ENCODE measurements around the gene MLIP.
"Not testable (repeated sequence)": the region's sequence is repeated elsewhere in the genome, so short reads cannot be mapped to it uniquely, and the experiment has no call there.

MLIP gene

DNA sequence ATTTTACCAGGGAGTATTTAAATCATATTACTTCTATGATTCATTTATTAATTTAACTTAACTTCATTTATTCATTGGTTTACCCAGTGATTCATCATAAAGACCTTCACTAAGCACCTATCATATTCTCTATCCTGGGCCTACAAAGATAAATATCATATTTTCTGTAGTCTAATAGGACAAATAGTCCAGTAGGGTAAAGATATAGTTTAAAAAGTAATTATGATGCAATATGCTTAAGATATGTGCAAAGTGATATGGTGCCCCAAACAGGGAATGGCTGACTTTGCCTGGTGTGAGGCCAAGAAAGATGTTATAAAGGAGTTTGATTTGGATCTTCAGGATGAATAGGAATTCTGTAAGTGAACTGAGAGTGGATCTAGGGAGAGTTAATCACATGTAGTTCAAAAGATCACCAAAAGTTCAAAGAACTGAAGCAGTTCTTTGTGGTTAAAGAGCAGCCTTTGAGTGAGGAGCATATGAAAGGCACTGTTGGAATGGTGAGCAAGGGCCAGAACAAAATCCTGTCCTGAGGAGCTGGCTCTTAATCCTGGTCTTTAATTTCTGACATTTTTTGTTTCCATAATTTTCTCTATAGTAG lies 45.5 kb downstream of the MLIP start:
- no peak for DNase-seq

DNA sequence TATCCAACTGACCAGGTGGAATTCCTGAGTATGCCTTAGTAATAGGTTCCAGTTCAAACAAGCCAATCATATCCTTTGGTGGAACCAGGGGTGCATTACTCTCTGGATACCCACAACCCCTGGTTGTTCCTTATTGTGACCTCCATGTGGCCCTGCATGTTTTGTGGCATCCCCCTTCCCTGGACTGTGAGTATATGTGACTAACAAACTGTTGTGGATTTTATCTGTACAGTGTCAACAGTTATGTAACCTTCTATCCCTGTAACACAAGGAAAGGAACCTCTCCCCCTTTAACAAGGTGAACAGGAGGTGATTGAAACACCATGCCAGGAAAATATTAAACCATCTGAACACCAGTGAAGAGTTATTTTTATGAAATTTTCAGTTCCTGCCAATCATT lies 46.2 kb downstream of the MLIP start:
- no peak for DNase-seq

DNA sequence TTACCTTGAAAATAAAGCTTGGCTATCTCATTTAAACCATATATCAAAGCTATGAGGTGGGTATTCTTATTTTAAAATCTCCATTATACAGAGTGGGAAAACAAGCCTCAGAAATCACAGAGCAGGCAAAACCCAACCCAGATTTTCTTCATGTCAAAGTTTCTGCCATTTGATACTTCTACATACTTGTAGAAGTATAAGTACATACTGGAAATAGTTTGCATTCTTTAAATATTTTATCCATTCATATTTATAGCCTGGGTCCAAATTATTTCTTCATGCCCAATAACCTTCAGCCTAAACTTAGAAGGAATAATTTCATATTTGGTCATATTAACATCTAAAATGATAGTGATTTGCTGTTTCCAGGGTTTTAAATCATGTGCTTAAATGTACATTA lies 61.8 kb downstream of the MLIP start:
- DNase-seq = no peak

DNA sequence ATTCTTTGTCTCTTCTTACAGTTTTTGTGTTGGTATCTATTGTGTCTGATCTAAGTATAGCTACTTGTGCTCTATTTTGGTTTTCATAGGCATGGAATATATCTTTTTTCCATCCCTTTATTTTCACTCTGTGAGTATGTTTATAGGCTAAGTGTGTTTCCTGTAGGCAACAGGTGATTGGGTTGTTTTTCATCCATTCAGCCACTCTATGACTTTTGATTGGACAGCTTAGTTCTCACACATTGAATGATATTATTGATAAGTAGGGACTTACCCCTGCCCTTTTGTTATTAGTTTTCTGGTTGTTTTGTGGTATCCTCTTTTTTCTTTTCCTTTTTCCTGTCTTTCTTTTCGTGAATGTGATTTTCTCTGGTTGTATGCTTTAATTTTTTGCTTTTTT lies 67.9 kb downstream of the MLIP start:
- DNase-seq = no peak

DNA sequence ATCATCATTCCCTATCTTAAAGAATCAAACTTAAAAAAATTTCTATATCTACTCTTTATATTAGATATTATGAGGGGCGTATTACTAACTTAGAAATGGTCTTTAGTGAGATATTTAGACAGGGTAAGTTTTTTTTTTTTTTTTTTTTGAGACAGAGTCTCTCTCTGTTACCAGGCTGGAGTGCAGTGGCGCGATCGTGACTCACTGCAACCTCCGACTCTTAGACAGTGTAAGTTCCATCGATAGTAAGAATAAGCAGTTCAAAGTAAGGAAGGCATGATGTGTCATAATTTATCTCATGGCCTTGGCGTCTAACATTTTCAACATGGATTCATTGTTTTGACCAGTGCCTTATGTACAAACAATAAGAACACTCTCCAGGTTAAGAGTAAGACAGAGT lies 72.4 kb downstream of the MLIP start:
- DNase-seq = no peak

DNA sequence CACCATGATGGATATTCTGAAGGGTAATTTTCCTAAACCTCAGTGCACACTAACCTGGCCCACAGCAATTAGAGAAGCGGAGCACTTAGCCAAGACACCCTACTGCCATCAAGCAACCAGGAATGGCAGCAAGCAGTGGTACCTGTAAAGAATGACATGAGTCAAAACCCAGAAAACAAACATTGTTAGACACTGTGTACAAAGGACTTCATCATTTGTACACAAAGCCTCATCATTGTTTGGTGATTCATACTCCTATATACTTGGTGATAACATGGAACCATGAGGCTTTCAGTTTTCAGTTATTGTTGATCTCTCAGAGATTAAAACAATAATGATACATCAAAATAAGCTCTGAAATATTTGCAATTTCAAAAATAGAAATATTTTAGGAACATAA lies 74.6 kb downstream of the MLIP start:
- DNase-seq = no peak

DNA sequence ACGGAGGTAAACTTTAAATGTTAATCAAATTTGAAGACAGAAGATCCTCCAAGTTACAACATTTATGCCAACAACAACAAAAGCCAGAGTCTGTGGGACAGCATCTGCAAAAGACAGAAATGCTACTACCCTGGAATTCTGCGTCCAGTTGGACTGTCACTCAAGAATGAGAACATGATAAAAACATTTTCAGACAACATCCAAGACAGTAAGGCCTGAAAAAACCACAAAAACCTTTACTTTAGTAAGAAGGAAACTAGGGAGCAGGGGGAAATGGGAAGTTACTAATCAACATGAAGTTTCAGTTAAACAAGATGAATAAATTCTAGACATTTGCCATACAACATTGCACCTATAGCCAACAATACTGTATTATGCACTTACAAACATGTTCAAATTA lies 77.6 kb downstream of the MLIP start:
- DNase-seq = no peak

DNA sequence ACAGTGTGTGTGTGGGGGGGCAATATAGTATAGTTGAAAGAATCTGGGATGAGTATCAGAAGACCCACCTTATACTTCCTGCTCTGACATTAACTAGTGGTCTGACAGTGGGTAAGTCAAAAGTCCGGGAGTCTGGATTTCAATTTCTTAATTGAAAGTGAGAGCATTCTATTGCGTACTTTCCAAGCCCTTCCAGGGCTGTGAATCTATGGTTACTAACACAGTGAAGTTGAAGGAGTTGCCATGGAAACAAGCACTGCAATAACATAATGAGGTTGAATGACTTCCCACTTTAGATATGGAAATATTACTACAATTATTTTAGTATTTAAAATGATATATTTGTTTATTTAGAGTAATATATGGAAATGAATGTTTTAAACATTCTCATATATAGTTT lies 80.2 kb downstream of the MLIP start:
- no peak for DNase-seq

DNA sequence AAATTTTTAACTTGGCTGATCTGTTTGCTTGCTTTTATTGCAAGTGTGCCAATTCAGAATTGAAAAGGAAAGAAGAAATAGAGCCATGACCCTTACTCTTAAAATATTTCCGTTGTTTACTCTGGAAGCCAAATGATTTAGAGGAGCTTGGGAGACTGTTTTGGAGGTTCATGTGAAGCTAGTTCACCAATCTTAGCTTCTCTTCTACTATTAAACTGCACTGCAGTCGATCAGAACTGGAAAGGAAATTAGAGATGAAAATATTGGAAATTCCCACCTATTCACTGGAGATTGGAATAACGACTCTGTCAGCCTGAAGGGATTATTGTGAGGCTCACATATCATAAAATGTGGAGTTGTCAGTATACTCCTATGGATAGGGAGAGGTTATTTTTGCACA lies 81.8 kb downstream of the MLIP start:
- DNase-seq = no peak

DNA sequence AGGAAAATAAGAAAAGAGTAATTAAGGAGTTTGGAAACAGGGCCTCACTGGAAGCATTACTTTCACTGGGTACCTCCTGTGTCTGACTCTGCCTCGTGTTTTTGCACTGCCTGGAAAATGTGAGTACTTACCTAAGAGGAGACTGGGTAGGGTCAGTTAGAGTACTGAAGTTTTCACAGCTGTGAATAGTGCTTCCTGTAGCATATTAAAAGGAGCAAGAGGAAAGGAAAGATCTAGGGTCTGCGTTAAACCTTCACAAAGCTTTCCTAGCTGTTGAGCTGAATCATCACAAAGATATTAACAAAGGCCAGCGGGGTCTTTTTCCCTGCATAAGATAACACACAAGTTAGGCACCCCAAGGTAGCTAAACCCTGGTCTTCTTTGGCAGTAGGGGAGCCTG lies 82.3 kb downstream of the MLIP start:
- DNase-seq = no peak

DNA sequence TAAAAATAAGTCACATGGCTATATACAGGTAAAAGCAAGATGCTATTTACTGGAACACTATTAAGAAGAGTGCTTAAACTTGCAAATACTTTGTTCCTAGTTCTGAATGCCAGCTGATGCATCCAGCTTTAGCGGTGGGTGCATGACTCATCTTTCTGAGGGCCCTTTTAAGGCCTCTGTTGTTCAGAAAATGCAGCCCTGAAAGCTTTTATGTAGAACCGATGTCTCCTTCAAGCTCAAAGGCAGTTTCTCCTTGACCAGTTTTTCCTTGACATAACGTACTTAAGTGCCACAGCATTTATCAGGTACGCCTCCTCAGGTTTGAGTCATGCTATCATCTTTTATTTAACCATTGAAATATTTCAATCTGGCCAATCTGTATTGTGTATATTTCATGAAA lies 82.8 kb downstream of the MLIP start:
- DNase-seq = no peak

DNA sequence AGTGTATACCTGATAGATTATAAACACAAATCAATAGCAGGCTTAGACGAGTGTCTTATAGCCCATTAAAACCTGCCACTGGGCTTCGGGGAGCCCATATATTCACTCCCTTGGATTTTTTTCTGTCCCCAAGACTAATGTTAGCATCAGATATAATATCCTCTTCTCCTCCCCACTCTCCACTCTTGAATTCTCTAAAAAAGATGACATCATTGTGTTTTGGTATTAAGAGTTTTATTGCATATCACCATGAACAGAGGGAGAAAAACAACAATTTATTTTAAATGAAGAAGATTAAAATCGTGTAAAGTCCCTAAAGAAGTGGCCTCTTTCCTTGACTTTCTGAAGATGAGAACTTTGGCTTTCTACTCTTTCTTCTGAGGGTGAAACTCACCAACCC lies 84.4 kb downstream of the MLIP start:
- no peak for DNase-seq

DNA sequence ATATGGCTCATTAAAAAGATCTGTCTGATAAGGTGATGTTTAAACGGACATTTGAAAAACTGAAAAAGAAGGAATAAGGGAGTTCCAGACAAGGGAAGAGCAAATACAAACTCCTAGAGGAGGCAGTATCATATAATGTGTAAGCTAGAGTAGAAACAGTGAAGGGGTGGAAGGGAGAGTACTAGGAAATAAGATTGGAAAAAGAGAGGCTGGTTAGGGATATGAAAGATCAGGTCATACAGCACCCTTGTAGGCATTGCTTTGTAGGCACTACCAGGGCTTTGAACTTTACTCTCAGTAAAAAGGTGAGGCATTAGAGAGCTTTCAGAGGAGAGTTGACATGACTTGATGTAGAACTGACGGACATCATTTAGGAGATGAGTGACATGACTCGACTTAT lies 85.7 kb downstream of the MLIP start:
- DNase-seq = no peak

DNA sequence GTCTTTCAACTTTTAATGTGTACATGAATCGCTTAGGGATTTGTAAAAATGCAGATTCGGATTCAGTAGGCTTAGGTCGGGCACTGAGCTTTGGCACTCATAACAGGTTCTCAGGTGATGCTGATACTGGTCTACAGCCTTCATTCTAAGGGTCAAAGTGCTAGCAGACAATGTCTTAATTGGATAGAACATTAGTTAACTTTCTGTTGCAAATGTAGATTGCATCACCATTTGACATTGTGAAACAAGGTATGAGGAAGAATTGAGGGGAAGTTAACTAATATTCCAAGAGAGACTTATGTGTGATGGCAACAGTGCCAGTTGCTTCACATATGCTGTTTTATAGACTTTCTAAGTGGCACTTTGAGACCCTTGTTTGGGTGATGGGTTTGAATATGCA lies 86.9 kb downstream of the MLIP start:
- no peak for DNase-seq

DNA sequence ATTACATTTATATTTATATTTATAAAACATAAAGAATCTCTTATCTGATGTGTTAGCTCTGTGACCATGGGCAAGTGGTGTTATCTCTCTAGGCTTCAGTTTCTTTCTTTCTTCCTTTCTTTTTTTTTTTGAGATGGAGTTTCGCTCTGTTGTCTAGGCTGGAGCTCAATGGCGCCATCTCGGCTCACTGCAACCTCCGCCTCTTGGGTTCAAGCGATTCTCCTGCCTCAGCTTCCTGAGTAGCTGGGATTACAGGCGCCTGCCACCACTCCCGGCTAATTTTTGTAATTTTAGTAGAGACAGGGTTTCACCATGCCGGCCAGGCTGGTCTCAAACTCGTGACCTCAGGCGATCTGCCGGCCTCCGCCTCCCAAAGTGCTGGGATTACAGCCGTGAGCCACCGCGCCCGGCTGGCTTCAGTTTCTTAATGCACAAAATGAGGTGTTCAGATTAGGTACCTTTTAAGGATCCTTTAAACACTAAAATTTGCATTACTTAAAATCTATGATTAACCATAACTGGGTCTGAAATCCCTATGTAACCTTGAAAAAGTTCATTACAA lies 92.3 kb downstream of the MLIP start:
- not testable (repeated sequence) for DNase-seq

DNA sequence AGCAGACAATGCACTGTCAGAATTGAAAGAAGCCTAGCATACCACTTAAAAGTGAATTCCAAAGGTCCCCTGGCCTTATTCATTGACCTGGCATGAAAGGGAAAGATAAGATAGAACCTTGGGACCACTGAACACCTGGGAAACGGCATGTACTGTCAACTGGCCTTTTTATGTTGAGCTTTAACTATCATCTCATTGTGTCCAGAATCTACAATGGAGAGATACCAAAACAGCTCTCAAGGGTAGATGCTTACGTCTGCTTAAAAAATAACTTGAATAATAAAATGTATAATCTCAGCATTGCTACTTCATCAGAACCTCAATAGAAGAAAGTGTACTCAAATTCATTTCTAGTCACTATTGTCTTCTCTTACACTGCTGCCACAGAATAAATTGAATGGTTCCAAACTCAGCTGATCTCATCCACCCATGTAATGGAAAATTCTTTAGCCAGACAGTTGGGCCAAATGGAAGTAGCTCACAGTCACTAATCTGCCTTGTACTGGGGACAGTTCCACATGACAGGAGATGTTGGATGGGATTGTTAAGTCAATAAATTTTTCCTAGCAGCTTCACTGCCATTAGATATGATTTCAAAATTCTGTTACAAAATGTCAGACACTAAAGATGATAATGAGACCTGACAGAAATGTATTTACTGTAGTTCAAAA lies 93.8 kb downstream of the MLIP start:
- DNase-seq = no peak

DNA sequence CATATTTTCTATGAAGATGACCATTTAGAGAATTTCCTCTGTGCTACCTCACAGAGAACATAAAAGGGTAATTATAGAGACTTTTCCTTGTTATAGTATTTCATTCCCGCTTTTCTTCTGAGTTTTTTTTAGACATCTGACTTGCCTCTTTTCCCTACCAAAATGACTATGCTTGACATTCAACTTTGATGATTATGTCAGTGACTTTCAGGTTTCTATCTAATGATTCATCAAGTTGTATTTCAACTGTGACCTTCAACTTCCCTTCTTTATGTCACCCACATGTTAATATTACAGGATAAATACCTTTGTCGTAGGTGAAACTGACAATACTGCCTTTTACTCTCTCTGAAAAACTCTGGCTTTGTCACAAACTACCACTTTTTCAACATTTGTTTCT lies 95.3 kb downstream of the MLIP start:
- no peak for DNase-seq

DNA sequence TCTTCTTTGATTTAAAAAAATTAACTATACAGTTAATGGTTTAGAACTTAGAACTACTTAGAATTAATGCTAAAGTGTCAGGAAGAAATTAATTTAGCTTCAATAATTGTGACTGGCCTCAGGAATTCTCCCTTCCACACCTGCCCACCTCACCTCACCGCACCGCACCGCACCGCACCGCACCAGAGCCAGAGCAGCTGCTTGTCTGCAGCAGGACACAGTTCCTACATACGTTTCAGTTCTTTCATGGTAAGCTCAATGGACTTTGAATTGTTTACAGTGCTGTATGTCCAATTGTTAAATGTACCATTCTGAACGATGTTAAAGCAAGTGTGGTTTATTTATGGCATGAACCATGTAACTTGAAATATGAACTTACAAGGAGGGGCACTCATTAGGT lies 98.7 kb downstream of the MLIP start:
- DNase-seq = not testable (repeated sequence)

DNA sequence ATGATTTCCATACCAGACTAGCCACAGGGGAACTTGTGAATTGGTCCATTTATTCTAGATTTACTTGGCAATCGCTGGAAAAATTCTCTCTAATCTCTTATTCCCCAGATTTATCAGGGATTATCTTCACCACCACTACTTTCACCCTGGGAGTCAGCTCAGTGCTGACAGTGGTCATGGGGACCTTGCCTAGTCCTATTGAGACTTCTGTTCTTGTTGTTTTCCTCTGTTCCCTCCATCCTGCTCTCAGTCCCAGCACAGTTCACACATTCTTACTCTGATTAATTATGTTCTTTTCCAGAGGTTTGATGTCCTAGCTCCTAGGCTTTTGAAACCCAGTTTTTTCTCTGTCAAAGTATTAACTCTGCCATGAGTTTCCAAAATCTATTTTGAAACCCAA lies 103.0 kb downstream of the MLIP start:
- DNase-seq = no peak

DNA sequence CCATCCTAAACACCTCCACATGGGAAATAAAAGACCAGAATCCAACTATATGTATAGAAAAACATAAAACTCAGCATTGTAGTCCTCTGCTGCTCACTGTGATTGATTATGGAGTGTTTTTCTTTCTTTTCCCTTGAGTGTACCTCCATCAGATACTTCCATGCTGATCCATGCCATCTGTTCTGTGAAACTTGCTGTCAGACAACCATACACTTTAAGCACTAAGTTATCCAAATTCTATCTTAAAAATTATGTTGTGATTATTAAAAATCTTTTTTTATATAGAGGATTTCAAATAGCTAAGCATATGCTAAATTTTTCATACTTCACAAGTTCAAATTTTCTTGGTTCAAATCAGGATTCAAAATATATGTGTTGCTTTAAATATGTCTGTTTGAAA lies 105.1 kb downstream of the MLIP start:
- no peak for DNase-seq

DNA sequence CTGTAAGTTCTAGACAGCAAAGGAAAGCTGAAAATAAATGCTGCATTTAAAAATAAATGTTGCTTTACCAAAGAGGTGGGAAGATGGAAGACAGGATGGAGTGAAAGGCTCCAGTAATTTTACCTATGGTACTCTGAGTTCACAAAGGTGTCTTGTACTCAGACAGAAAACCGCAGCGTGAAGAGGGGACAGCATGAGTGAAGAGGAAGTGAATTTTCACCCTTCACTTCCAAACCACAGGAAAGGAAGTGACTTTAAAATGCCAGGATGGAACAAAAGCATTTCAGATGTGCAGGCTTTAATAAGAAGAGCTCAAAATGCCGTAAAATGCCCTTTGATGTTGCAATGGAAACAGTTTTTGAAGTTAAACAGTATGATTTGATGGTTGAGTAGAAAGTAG lies 105.8 kb downstream of the MLIP start:
- no peak for DNase-seq

DNA sequence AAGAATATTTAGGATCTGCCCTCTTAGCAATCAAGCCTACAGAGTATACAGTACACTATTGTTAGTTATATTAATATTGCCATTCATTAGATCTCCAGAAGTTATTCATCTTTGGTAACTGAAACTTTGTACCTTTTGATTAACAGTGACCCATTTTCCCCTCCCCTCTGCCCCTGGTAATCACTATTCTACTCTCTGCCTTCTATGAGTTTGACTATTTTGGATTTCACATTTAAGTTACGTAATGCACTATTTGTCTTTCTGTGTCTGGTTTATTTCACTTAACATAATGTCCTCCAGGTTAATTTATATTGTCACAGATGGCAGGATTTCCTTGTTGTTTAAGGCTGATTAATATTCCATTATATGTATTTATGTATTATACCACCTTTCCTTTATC lies 111.0 kb downstream of the MLIP start:
- DNase-seq = no peak

DNA sequence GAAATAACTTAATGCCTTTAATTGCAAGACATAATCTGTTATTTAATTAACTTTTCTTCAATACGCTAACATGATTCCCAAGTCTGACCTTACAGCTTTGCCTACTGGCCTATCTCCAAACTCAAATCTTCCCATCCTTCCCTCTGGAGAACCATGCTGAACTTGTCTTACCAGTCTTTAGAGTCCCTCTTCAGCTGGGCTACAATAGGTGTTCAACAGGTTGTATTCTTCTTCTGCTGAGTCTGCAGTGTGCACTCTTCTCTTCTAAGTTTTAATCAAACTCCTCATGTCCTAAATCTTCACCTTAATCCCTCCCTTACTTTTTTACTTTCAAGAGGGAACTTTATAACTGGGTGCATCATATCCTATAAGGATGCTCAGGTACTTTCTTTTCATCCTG lies 121.5 kb downstream of the MLIP start:
- no peak for DNase-seq

DNA sequence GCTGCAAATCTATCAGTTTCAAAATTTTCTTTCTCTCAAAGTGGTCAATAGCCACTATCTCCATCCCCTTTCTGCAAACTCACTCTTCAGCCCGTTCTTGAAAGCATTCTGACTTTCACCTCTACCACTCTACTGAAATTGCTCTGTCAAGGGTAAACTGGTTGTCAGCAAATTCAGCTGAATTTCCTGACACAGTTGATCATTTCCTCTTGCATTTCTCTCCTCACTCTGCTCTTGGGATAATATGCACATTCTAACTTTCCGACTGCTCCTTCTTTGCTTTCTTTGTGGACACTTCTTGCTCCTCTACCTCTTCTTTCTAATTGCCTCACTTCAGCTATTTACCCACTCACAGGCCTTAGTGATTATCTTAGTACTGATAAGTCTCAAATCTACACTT lies 123.3 kb downstream of the MLIP start:
- no peak for DNase-seq

DNA sequence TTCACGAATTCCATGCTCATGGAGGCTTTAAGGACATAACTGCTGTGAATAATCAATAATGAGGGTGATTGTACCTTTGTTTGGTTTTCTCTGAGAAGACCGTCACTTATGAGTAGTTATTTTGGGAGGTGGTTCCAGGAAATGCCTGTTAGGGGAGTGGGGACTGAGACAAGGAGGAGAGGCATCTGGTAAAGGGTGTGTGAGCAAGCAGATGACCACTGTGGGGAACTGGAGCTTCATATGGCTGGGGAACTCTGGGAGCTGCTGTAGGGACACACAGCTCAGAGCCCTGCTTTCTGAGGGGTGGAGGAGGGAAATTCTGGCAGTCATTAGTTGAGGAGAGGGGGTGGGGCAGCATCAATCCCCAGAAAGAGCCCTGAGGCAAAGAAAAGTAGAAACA lies 125.7 kb downstream of the MLIP start:
- DNase-seq = no peak
